ENCODE results near the gene SV2C.
A peak's percentile ranks its signal among the peaks of the same experiment; 100 is the strongest.

SV2C gene

GRCh38 chr5:76383126-76383832, 300.1 kb downstream of the SV2C start:
- no peak for DNase-seq (ENCODE audit: low spot score)

- no peak for DNase-seq (ENCODE audit: low spot score)
Measured at GRCh38 chr5:76384189-76384588, 301.0 kb downstream of the SV2C start.

GRCh38 chr5:76384705-76385104, 301.5 kb downstream of the SV2C start:
- DNase-seq (ENCODE audit: low spot score), result no peak

- DNase-seq (ENCODE audit: low spot score), result no peak
Measured at GRCh38 chr5:76385540-76385939, 302.4 kb downstream of the SV2C start.

- no peak for DNase-seq (ENCODE audit: low spot score)
Measured at GRCh38 chr5:76386360-76386759, 303.2 kb downstream of the SV2C start.

GRCh38 chr5:76388236-76388635, 305.1 kb downstream of the SV2C start:
- no peak for DNase-seq (ENCODE audit: low spot score)

- no peak for DNase-seq (ENCODE audit: low spot score)
Measured at GRCh38 chr5:76388791-76389512, 305.8 kb downstream of the SV2C start.

- no peak for DNase-seq (ENCODE audit: low spot score)
Measured at GRCh38 chr5:76389513-76390154, 306.5 kb downstream of the SV2C start.

GRCh38 chr5:76391014-76391413, 307.8 kb downstream of the SV2C start:
- DNase-seq (ENCODE audit: low spot score), result no peak

- no peak for DNase-seq (ENCODE audit: low spot score)
Measured at GRCh38 chr5:76393035-76393680, 310.0 kb downstream of the SV2C start.

- DNase-seq (ENCODE audit: low spot score), result no peak
Measured at GRCh38 chr5:76397200-76397599, 314.0 kb downstream of the SV2C start.

GRCh38 chr5:76399268-76399667, 316.1 kb downstream of the SV2C start:
- no peak for DNase-seq (ENCODE audit: low spot score)

- no peak for DNase-seq (ENCODE audit: low spot score)
Measured at GRCh38 chr5:76400466-76400865, 317.3 kb downstream of the SV2C start.

- no peak for DNase-seq (ENCODE audit: low spot score)
Measured at GRCh38 chr5:76401801-76402250, 318.6 kb downstream of the SV2C start.

GRCh38 chr5:76402251-76402885, 319.2 kb downstream of the SV2C start:
- DNase-seq (ENCODE audit: low spot score), result no peak

- DNase-seq (ENCODE audit: low spot score), result peak; percentile 6
Measured at GRCh38 chr5:76402886-76403765, 319.9 kb downstream of the SV2C start, which contains the start of gene IQGAP2. TSS of gene IQGAP2 (plus strand) at chr5:76403285. CDS start at chr5:76403546, 261 bp downstream.
